ENCODE measurements around the gene PTPN2. TPM values are rescaled to one million over a fixed set of nuclear protein-coding genes. Genes with fewer than 3 reads are reported as not detected.
A peak's percentile ranks its signal among the peaks of the same experiment; 100 is the strongest.

Gene PTPN2
- total RNA-seq, 1 donor = 29.4 TPM

GRCh38 chr18:12895014-12895413 lies 11.0 kb upstream of the PTPN2 start:
- no peak for TF ChIP-seq CTCF (IDR thresholded peaks at IDR 0.05; ENCODE audit: insufficient read depth, low read length)
- no peak overlapping the region for H3K4me3 ChIP-seq (ENCODE audit: low read depth, low read length)
- DNase-seq (ENCODE audit: low read depth) = no peak

- no peak for TF ChIP-seq CTCF (IDR thresholded peaks at IDR 0.05; ENCODE audit: insufficient read depth, low read length)
- no peak for DNase-seq (ENCODE audit: low read depth)
- no peak overlapping the region for H3K4me3 ChIP-seq (ENCODE audit: low read depth, low read length)
Observed at GRCh38 chr18:12891561-12891960, 7.5 kb upstream of the PTPN2 start.

DNA sequence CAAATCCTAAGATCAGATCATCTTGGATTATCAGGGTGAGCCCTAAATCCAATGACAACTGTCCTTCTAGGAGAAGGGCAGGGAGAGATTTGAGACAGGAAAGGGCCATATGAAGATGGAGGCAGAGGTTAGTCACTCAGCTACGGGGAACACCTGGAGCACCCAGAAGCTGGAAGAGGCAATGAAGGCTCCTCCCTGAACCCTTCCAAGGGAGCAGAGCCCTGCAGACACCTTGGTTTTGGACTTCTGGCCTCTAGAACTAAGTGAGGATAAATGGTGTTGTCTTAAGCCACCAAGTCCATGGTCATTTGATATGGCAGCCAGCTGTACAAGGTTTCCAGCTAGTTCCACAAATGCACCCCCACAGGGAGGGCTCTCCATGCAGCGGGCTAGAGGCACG lies 6.9 kb upstream of the PTPN2 start:
- no peak for DNase-seq (ENCODE audit: low read depth)

GRCh38 chr18:12886498-12887126 lies 2.6 kb upstream of the PTPN2 start:
- no peak for DNase-seq (ENCODE audit: low read depth)
- H3K4me3 ChIP-seq (ENCODE audit: low read depth, low read length) = no peak overlapping the region
- TF ChIP-seq CTCF (IDR thresholded peaks at IDR 0.05; ENCODE audit: insufficient read depth, low read length) = peak; percentile 46

More for the DNA sequence above, 6.9 kb upstream of the PTPN2 start:
- TF ChIP-seq CTCF (IDR thresholded peaks at IDR 0.05; ENCODE audit: insufficient read depth, low read length) = no peak
- H3K4me3 ChIP-seq (ENCODE audit: low read depth, low read length) = no peak overlapping the region

DNA sequence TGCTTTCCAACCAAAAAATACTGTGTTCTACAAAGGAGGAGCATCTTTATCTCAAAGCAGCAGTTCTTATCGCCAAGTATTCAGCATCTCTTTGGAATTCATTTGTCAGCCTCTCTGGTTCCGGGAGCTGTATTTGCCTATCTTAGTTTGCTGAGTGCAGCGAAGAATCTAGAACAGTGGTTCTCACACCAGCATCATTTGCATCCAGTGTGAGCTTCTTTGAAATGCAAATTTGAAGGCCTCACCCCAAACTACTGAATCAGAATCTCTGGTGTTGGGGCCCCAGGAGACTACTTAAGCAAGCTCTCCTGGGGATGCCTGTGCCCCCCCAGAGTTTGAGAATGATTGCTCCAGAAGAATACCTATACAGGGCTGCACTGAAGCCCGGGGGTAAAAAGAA lies 1.5 kb upstream of the PTPN2 start:
- no peak for DNase-seq (ENCODE audit: low read depth)
- H3K4me3 ChIP-seq (ENCODE audit: low read depth, low read length) = no peak overlapping the region
- TF ChIP-seq CTCF (IDR thresholded peaks at IDR 0.05; ENCODE audit: insufficient read depth, low read length) = no peak

- TF ChIP-seq CTCF (IDR thresholded peaks at IDR 0.05; ENCODE audit: insufficient read depth, low read length) = no peak
- DNase-seq (ENCODE audit: low read depth) = no peak
- peak overlapping the region; percentile 81 for H3K4me3 ChIP-seq (ENCODE audit: low read depth, low read length)
Observed at GRCh38 chr18:12884406-12885323, 628 bp upstream of the PTPN2 start.
